GM23338 (cell line): ENCODE data around the gene KLHL28. TPM values are rescaled to one million over a fixed set of nuclear protein-coding genes. Genes with fewer than 3 reads are reported as not detected.

Experiments used
- ATAC-seq: fragments of 200-7000 bp; cut with Tn5 transposase; 3 replicates; pipeline ENCODE4 v1.9.1; 2020
- DNase-seq: peaks from one replicate; pipeline ENCODE4 v3.0.0-alpha.2; 2015; ENCODE audit warnings: low spot score
- H2AFZ ChIP-seq: fragments of 200-600 bp; sonication (generic); 2 replicates; pipeline ENCODE4 v1.8.0; 2016; ENCODE audit warnings: antibody characterized with exemption, mild to moderate bottlenecking, moderate library complexity
- H3F3A ChIP-seq: fragments of 200-600 bp; sonication (generic); replicated peaks from 2 replicates; pipeline ENCODE4 v1.8.0; 2017; ENCODE audit warnings: antibody characterized with exemption, mixed run types, low read depth
- H3K27ac ChIP-seq: fragments of 200-600 bp; sonication (generic); 2 replicates; pipeline ENCODE4 v1.6.1; 2016; ENCODE audit warnings: low read depth
- H3K27me3 ChIP-seq: fragments of 200-600 bp; sonication (generic); 2 replicates; pipeline ENCODE4 v1.8.0; 2016; ENCODE audit warnings: mild to moderate bottlenecking, mixed run types, moderate library complexity; ENCODE audit not compliant: insufficient read depth
- H3K36me3 ChIP-seq: fragments of 200-600 bp; sonication (generic); 2 replicates; pipeline ENCODE4 v1.8.0; 2016; ENCODE audit warnings: mild to moderate bottlenecking; ENCODE audit not compliant: insufficient read depth
- H3K4me1 ChIP-seq: fragments of 200-600 bp; sonication (generic); 2 replicates; pipeline ENCODE4 v1.8.0; 2016; ENCODE audit warnings: mild to moderate bottlenecking, moderate library complexity; ENCODE audit not compliant: insufficient read depth
- H3K4me2 ChIP-seq: fragments of 200-600 bp; sonication (generic); 2 replicates; pipeline ENCODE4 v1.7.1; 2017; ENCODE audit warnings: mixed run types
- H3K4me3 ChIP-seq: fragments of 200-600 bp; sonication (generic); 2 replicates; pipeline ENCODE4 v1.6.1; 2016; ENCODE audit warnings: mixed run types
- H3K79me2 ChIP-seq: fragments of 200-600 bp; sonication (generic); replicated peaks from 2 replicates; pipeline ENCODE4 v1.8.0; 2017; ENCODE audit warnings: mild to moderate bottlenecking; ENCODE audit not compliant: insufficient read depth
- H3K9me2 ChIP-seq: fragments of 200-600 bp; sonication (generic); 2 replicates; pipeline ENCODE4 v1.8.0; 2017; ENCODE audit not compliant: insufficient read depth
- H4K20me1 ChIP-seq: fragments of 200-600 bp; sonication (generic); replicated peaks from 2 replicates; pipeline ENCODE4 v1.8.0; 2017; ENCODE audit warnings: mild to moderate bottlenecking; ENCODE audit not compliant: insufficient read depth
- H3K27ac Mint-ChIP-seq: 2 replicates; pipeline ENCODE4 v1.8.0; 2020; ENCODE audit warnings: inconsistent platforms, mild to moderate bottlenecking, moderate library complexity, mixed read lengths
- H3K27me3 Mint-ChIP-seq: 3 replicates; pipeline ENCODE4 v1.8.0; 2022; ENCODE audit warnings: low read depth, mild to moderate bottlenecking, moderate library complexity, mixed read lengths, inconsistent platforms; ENCODE audit not compliant: insufficient read depth, poor library complexity
- H3K36me3 Mint-ChIP-seq: 3 replicates; pipeline ENCODE4 v1.8.0; 2021; ENCODE audit warnings: low read depth, mild to moderate bottlenecking, inconsistent platforms, moderate library complexity, mixed read lengths
- H3K4me1 Mint-ChIP-seq: 3 replicates; pipeline ENCODE4 v1.8.0; 2020; ENCODE audit warnings: mild to moderate bottlenecking, inconsistent platforms, mixed read lengths
- H3K4me3 Mint-ChIP-seq: 3 replicates; pipeline ENCODE4 v1.8.0; 2021; ENCODE audit warnings: moderate library complexity, mild to moderate bottlenecking, inconsistent platforms, mixed read lengths
- H3K9me3 Mint-ChIP-seq: 3 replicates; pipeline ENCODE4 v1.8.0; 2020; ENCODE audit warnings: moderate library complexity, mild to moderate bottlenecking, inconsistent platforms, mixed read lengths
- polyA plus RNA-seq: library from polyadenylated mRNA; unstranded; fragments of >200 nt; fragmentation: Nextera tagmentation; extraction: Ambion mirVana; gene quantifications from 2 replicates; pipeline ENCODE4 v1.2.1, GENCODE V29; 2016
- total RNA-seq: library from RNA; depleted of rRNA; stranded (reverse); fragments of >200 nt; shearing (Covaris generic); gene quantifications from 2 replicates; pipeline ENCODE4 v1.2.3, GENCODE V29; 2014
- TF ChIP-seq, protein P1 (sequence below): fragments of 250-450 bp; sonication (Bioruptor Pico); IDR thresholded peaks from 2 replicates; pipeline ENCODE4 v1.5.0; 2020; ENCODE audit warnings: mild to moderate bottlenecking, moderate library complexity
- TF ChIP-seq, protein P2 (sequence below): IDR thresholded peaks from one replicate; pipeline ENCODE4 v1.6.1; 2018; ENCODE audit warnings: antibody characterized with exemption; ENCODE audit not compliant: unreplicated experiment

The KLHL28 gene
- total and polyA plus RNA-seq, 2 experiments from 2014 or later: 7.7 to 10.6 TPM

DNA sequence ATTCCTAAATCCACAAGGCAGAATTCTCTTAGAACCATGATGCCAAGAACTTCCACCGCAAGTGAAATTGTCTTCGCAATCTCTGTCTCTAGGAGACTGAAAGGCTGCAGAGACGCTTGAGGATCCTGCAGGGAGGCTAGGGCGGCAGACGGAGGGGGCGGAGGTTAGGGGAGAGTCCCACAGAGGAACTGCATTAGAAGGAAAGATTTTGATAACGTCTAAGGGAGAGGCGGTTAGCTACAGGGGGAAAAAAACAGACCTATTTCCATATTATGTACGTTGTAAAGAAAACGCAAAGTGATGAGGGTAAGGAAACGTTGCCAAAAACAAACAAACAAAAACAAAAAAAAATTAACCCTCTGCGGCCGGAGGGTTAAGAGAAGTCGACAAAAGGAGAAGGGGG is 595 bp downstream of the KLHL28 start:
- H3F3A ChIP-seq: no peaks in the 10 kb centered on the region
- peak overlapping the region; percentile 14; the same call in 1 of the 2 replicates for H2AFZ ChIP-seq
- H3K4me2 ChIP-seq: peak overlapping the region; percentile 75
- ATAC-seq (peak; percentile 52), DNase-seq (peak; percentile 78)
- H3K27ac ChIP-seq: peak overlapping the region; percentile 80
- H3K27me3 ChIP-seq: no peaks in the 10 kb centered on the region
- Mint-ChIP-seq H3K36me3 (peaks cover 3% of the 10 kb centered on the region; the same call in 1 of the 3 replicates), H3K9me3 (no peaks in the 10 kb centered on the region), H3K4me1 (peaks cover 24% of the 10 kb centered on the region; the same call in 2 of the 3 replicates), H3K27me3 (peaks cover 2% of the 10 kb centered on the region), H3K27ac (no peak overlapping the region), H3K4me3 (no peak overlapping the region)
- no peaks in the 10 kb centered on the region; the same call in 1 of the 2 replicates for H4K20me1 ChIP-seq
- TF ChIP-seq, protein P1, sequence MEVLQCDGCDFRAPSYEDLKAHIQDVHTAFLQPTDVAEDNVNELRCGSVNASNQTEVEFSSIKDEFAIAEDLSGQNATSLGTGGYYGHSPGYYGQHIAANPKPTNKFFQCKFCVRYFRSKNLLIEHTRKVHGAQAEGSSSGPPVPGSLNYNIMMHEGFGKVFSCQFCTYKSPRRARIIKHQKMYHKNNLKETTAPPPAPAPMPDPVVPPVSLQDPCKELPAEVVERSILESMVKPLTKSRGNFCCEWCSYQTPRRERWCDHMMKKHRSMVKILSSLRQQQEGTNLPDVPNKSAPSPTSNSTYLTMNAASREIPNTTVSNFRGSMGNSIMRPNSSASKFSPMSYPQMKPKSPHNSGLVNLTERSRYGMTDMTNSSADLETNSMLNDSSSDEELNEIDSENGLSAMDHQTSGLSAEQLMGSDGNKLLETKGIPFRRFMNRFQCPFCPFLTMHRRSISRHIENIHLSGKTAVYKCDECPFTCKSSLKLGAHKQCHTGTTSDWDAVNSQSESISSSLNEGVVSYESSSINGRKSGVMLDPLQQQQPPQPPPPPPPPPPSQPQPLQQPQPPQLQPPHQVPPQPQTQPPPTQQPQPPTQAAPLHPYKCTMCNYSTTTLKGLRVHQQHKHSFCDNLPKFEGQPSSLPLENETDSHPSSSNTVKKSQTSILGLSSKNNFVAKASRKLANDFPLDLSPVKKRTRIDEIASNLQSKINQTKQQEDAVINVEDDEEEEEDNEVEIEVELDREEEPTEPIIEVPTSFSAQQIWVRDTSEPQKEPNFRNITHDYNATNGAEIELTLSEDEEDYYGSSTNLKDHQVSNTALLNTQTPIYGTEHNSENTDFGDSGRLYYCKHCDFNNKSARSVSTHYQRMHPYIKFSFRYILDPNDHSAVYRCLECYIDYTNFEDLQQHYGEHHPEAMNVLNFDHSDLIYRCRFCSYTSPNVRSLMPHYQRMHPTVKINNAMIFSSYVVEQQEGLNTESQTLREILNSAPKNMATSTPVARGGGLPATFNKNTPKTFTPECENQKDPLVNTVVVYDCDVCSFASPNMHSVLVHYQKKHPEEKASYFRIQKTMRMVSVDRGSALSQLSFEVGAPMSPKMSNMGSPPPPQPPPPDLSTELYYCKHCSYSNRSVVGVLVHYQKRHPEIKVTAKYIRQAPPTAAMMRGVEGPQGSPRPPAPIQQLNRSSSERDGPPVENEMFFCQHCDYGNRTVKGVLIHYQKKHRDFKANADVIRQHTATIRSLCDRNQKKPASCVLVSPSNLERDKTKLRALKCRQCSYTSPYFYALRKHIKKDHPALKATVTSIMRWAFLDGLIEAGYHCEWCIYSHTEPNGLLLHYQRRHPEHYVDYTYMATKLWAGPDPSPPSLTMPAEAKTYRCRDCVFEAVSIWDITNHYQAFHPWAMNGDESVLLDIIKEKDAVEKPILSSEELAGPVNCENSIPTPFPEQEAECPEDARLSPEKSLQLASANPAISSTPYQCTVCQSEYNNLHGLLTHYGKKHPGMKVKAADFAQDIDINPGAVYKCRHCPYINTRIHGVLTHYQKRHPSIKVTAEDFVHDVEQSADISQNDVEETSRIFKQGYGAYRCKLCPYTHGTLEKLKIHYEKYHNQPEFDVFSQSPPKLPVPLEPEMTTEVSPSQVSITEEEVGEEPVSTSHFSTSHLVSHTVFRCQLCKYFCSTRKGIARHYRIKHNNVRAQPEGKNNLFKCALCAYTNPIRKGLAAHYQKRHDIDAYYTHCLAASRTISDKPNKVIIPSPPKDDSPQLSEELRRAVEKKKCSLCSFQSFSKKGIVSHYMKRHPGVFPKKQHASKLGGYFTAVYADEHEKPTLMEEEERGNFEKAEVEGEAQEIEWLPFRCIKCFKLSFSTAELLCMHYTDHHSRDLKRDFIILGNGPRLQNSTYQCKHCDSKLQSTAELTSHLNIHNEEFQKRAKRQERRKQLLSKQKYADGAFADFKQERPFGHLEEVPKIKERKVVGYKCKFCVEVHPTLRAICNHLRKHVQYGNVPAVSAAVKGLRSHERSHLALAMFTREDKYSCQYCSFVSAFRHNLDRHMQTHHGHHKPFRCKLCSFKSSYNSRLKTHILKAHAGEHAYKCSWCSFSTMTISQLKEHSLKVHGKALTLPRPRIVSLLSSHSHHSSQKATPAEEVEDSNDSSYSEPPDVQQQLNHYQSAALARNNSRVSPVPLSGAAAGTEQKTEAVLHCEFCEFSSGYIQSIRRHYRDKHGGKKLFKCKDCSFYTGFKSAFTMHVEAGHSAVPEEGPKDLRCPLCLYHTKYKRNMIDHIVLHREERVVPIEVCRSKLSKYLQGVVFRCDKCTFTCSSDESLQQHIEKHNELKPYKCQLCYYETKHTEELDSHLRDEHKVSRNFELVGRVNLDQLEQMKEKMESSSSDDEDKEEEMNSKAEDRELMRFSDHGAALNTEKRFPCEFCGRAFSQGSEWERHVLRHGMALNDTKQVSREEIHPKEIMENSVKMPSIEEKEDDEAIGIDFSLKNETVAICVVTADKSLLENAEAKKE (CRISPR knock-in tag): no peak
- TF ChIP-seq, protein P2, sequence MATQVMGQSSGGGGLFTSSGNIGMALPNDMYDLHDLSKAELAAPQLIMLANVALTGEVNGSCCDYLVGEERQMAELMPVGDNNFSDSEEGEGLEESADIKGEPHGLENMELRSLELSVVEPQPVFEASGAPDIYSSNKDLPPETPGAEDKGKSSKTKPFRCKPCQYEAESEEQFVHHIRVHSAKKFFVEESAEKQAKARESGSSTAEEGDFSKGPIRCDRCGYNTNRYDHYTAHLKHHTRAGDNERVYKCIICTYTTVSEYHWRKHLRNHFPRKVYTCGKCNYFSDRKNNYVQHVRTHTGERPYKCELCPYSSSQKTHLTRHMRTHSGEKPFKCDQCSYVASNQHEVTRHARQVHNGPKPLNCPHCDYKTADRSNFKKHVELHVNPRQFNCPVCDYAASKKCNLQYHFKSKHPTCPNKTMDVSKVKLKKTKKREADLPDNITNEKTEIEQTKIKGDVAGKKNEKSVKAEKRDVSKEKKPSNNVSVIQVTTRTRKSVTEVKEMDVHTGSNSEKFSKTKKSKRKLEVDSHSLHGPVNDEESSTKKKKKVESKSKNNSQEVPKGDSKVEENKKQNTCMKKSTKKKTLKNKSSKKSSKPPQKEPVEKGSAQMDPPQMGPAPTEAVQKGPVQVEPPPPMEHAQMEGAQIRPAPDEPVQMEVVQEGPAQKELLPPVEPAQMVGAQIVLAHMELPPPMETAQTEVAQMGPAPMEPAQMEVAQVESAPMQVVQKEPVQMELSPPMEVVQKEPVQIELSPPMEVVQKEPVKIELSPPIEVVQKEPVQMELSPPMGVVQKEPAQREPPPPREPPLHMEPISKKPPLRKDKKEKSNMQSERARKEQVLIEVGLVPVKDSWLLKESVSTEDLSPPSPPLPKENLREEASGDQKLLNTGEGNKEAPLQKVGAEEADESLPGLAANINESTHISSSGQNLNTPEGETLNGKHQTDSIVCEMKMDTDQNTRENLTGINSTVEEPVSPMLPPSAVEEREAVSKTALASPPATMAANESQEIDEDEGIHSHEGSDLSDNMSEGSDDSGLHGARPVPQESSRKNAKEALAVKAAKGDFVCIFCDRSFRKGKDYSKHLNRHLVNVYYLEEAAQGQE: no peak
- H3K36me3 ChIP-seq: no peaks in the 10 kb centered on the region
- H3K4me3 ChIP-seq: peak overlapping the region; percentile 65
- no peaks in the 10 kb centered on the region for H3K9me2 ChIP-seq
- peaks cover 82% of the 10 kb centered on the region for H3K79me2 ChIP-seq
- peaks cover 17% of the 10 kb centered on the region for H3K4me1 ChIP-seq
